Measurements from ENCODE around the gene IFNA16.
"Not testable (repeated sequence)": the region's sequence is repeated elsewhere in the genome, so short reads cannot be mapped to it uniquely, and the experiment has no call there.

IFNA16 gene

DNA sequence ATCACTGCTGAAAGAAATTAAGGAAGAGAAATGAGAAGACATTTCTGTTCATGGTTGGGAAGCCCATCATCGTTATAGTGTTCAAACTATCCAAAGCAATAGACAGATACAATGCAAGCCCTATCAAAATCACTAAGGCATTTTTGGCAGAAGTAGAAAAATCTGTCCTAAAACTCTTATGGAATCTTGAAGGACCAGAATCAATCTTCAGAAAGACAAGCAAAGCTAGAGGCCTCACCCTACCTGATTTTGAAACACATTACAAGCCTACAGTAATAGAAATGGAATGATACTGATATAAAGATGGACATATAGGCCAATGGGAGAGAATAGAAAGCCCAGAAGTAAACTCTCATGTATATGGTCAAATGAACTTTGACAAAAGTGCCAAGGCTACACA is 45.8 kb downstream of the IFNA16 start:
- no peak overlapping the region for H3K4me3 ChIP-seq (replicated peaks; ENCODE audit: insufficient read depth, low read length)
- no peak for DNase-seq (ENCODE audit: low read depth in 1 of 2, low spot score in 1 of 2)
- no peak overlapping the region for H3K27ac ChIP-seq (replicated peaks)
- TF ChIP-seq GABPA (IDR thresholded peaks at IDR 0.05; ENCODE audit: low read depth) = no peak
- TF ChIP-seq POLR2AphosphoS5 (IDR thresholded peaks at IDR 0.05; ENCODE audit: low read depth) = no peak
- TF ChIP-seq, protein P1, sequence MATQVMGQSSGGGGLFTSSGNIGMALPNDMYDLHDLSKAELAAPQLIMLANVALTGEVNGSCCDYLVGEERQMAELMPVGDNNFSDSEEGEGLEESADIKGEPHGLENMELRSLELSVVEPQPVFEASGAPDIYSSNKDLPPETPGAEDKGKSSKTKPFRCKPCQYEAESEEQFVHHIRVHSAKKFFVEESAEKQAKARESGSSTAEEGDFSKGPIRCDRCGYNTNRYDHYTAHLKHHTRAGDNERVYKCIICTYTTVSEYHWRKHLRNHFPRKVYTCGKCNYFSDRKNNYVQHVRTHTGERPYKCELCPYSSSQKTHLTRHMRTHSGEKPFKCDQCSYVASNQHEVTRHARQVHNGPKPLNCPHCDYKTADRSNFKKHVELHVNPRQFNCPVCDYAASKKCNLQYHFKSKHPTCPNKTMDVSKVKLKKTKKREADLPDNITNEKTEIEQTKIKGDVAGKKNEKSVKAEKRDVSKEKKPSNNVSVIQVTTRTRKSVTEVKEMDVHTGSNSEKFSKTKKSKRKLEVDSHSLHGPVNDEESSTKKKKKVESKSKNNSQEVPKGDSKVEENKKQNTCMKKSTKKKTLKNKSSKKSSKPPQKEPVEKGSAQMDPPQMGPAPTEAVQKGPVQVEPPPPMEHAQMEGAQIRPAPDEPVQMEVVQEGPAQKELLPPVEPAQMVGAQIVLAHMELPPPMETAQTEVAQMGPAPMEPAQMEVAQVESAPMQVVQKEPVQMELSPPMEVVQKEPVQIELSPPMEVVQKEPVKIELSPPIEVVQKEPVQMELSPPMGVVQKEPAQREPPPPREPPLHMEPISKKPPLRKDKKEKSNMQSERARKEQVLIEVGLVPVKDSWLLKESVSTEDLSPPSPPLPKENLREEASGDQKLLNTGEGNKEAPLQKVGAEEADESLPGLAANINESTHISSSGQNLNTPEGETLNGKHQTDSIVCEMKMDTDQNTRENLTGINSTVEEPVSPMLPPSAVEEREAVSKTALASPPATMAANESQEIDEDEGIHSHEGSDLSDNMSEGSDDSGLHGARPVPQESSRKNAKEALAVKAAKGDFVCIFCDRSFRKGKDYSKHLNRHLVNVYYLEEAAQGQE (IDR thresholded peaks at IDR 0.05; ENCODE audit: insufficient replicate concordance, low read depth) = no peak
- TF ChIP-seq, protein P2, sequence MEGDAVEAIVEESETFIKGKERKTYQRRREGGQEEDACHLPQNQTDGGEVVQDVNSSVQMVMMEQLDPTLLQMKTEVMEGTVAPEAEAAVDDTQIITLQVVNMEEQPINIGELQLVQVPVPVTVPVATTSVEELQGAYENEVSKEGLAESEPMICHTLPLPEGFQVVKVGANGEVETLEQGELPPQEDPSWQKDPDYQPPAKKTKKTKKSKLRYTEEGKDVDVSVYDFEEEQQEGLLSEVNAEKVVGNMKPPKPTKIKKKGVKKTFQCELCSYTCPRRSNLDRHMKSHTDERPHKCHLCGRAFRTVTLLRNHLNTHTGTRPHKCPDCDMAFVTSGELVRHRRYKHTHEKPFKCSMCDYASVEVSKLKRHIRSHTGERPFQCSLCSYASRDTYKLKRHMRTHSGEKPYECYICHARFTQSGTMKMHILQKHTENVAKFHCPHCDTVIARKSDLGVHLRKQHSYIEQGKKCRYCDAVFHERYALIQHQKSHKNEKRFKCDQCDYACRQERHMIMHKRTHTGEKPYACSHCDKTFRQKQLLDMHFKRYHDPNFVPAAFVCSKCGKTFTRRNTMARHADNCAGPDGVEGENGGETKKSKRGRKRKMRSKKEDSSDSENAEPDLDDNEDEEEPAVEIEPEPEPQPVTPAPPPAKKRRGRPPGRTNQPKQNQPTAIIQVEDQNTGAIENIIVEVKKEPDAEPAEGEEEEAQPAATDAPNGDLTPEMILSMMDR (IDR thresholded peaks at IDR 0.05; ENCODE audit: insufficient read depth, low read length) = no peak
- no peak for TF ChIP-seq SPI1 (IDR thresholded peaks at IDR 0.05; ENCODE audit: borderline replicate concordance, low read depth)
- H3K27me3 ChIP-seq (ENCODE audit: insufficient read depth, poor library complexity, severe bottlenecking) = no peaks in the 10 kb centered on the region

DNA sequence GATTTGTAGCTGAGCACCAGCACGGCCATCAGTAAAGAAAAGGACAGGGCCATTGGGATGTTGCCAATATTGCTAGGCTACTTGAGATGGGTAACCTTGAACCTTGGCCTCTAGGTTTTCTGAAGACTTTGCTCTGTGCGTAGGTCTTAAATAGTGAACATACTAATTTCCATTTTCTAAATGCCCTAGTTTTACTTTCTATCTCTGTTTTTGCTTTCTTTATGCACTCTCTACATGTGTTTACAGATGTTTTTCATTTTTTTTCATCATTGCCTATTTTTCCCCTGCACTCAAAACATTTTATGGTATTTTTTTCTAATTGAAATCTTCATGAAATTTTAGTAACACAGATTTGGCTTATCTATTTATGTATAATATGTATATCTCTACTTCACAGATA is 50.6 kb downstream of the IFNA16 start, which contains the start of gene IFNA21:
IFNA21 (minus strand) TSS at position 101 of the 400 bp plus-strand sequence; CDS start at position 53, 48 bp downstream.
- not testable (repeated sequence) for H3K27me3 ChIP-seq (ENCODE audit: insufficient read depth, poor library complexity, severe bottlenecking); DNase-seq (ENCODE audit: low read depth in 1 of 2, low spot score in 1 of 2); H3K4me3 ChIP-seq (replicated peaks; ENCODE audit: insufficient read depth, low read length); H3K27ac ChIP-seq (replicated peaks)
